H9 (cell line): ENCODE data around the gene SLC12A4. TPM values are rescaled to one million over a fixed set of nuclear protein-coding genes. Genes with fewer than 3 reads are reported as not detected.

Experiments used
- DNase-seq: peaks from one replicate; pipeline ENCODE4 v3.0.0-alpha.2; 2017
- H2AFZ ChIP-seq: one replicate; pipeline ENCODE4 v1.6.1; 2013; ENCODE audit warnings: mild to moderate bottlenecking, low read length, control low read depth, moderate library complexity
- H2AK5ac ChIP-seq: 2 replicates; pipeline ENCODE4 v1.6.1; 2013; ENCODE audit warnings: low read length, control low read depth, mixed read lengths; ENCODE audit not compliant: insufficient read length
- H2BK120ac ChIP-seq: one replicate; pipeline ENCODE4 v1.6.1; 2013; ENCODE audit warnings: low read depth, mild to moderate bottlenecking, low read length, control low read depth, inconsistent platforms; ENCODE audit not compliant: poor library complexity, severe bottlenecking
- H2BK12ac ChIP-seq: 2 replicates; pipeline ENCODE4 v1.6.1; 2013; ENCODE audit warnings: low read length, control low read depth, mixed read lengths, low read depth; ENCODE audit not compliant: insufficient read length
- H2BK15ac ChIP-seq: 2 replicates; pipeline ENCODE4 v1.6.1; 2013; ENCODE audit warnings: low read depth, low read length, control low read depth
- H2BK20ac ChIP-seq: one replicate; pipeline ENCODE4 v1.6.1; 2013; ENCODE audit warnings: low read depth, mild to moderate bottlenecking, low read length, control low read depth, inconsistent platforms; ENCODE audit not compliant: poor library complexity, severe bottlenecking
- H2BK5ac ChIP-seq: 2 replicates; pipeline ENCODE4 v1.6.1; 2013; ENCODE audit warnings: low read length, control low read depth, mixed read lengths; ENCODE audit not compliant: insufficient read length
- H3K14ac ChIP-seq: 2 replicates; pipeline ENCODE4 v1.6.1; 2013; ENCODE audit warnings: low read length, control low read depth; ENCODE audit not compliant: insufficient read depth
- H3K18ac ChIP-seq: 2 replicates; pipeline ENCODE4 v1.6.1; 2013; ENCODE audit warnings: low read depth, mild to moderate bottlenecking, mixed read lengths, low read length, control low read depth; ENCODE audit not compliant: insufficient read length
- H3K23ac ChIP-seq: 2 replicates; pipeline ENCODE4 v1.6.1; 2013; ENCODE audit warnings: low read length, control low read depth, mixed read lengths, low read depth; ENCODE audit not compliant: insufficient read length
- H3K23me2 ChIP-seq: 2 replicates; pipeline ENCODE4 v1.6.1; 2013; ENCODE audit warnings: low read depth, mild to moderate bottlenecking, mixed read lengths, low read length, control low read depth; ENCODE audit not compliant: insufficient read length, poor library complexity, severe bottlenecking
- H3K27ac ChIP-seq: 2 replicates; pipeline ENCODE4 v1.5.1; 2013; ENCODE audit warnings: low read length, control low read depth, mixed read lengths, low read depth; ENCODE audit not compliant: insufficient read length
- H3K27me3 ChIP-seq: 2 replicates; pipeline ENCODE4 v1.6.1; 2013; ENCODE audit warnings: low read length, control low read depth, inconsistent platforms; ENCODE audit not compliant: insufficient read depth
- H3K4ac ChIP-seq: 2 replicates; pipeline ENCODE4 v1.6.1; 2013; ENCODE audit warnings: low read depth, mild to moderate bottlenecking, control low read depth, inconsistent platforms, low read length, moderate library complexity
- H3K4me1 ChIP-seq: 2 replicates; pipeline ENCODE4 v1.6.1; 2013; ENCODE audit warnings: low read length, control low read depth, inconsistent platforms; ENCODE audit not compliant: insufficient read depth
- H3K4me2 ChIP-seq: 2 replicates; pipeline ENCODE4 v1.6.1; 2013; ENCODE audit warnings: low read length, control low read depth, mixed read lengths; ENCODE audit not compliant: insufficient read length, insufficient read depth
- H3K56ac ChIP-seq: 2 replicates; pipeline ENCODE4 v1.6.1; 2013; ENCODE audit warnings: low read depth, mild to moderate bottlenecking, mixed read lengths, low read length, control low read depth; ENCODE audit not compliant: insufficient read length
- H3K79me1 ChIP-seq: 2 replicates; pipeline ENCODE4 v1.6.1; 2013; ENCODE audit warnings: low read depth, mild to moderate bottlenecking, moderate library complexity, low read length, control low read depth, inconsistent platforms; ENCODE audit not compliant: insufficient read depth, poor library complexity, severe bottlenecking
- H3K79me2 ChIP-seq: 2 replicates; pipeline ENCODE4 v1.6.1; 2013; ENCODE audit warnings: low read length, control low read depth, inconsistent platforms; ENCODE audit not compliant: insufficient read depth
- H3K9ac ChIP-seq: 2 replicates; pipeline ENCODE4 v1.6.1; 2013; ENCODE audit warnings: low read length, control low read depth, mixed read lengths; ENCODE audit not compliant: insufficient read length; ENCODE audit errors: extremely low read depth
- H3K9me3 ChIP-seq: one replicate; pipeline ENCODE4 v1.6.1; 2013; ENCODE audit warnings: low read depth, low read length, inconsistent platforms; ENCODE audit not compliant: control insufficient read depth
- H3T11ph ChIP-seq: one replicate; pipeline ENCODE4 v1.6.1; 2013; ENCODE audit warnings: mild to moderate bottlenecking, low read length, control low read depth, inconsistent platforms
- H4K20me1 ChIP-seq: one replicate; pipeline ENCODE4 v1.6.1; 2013; ENCODE audit not compliant: control insufficient read depth, insufficient read length, insufficient read depth
- H4K5ac ChIP-seq: 2 replicates; pipeline ENCODE4 v1.6.1; 2013; ENCODE audit warnings: low read depth, mild to moderate bottlenecking, mixed read lengths, low read length, control low read depth; ENCODE audit not compliant: insufficient read length
- H4K8ac ChIP-seq: replicated peaks from 2 replicates; pipeline ENCODE4 v1.6.1; 2013; ENCODE audit warnings: low read length, control low read depth, mixed read lengths, low read depth; ENCODE audit not compliant: insufficient read length
- H4K91ac ChIP-seq: 2 replicates; pipeline ENCODE4 v1.6.1; 2013; ENCODE audit warnings: low read depth, mild to moderate bottlenecking, moderate library complexity, mixed read lengths, low read length, control low read depth; ENCODE audit not compliant: insufficient read length
- H3K27ac Mint-ChIP-seq, 3 experiments: 2 replicates in 2 of 3; 3 replicates in 1 of 3; pipeline ENCODE4 v1.8.0; 2020 to 2021; ENCODE audit warnings: mixed read lengths in 3 of 3, mild to moderate bottlenecking in 1 of 3, moderate library complexity in 1 of 3
- H3K27me3 Mint-ChIP-seq: 2 replicates; pipeline ENCODE4 v1.8.0; 2021; ENCODE audit warnings: low read depth, mild to moderate bottlenecking, moderate library complexity, mixed read lengths
- H3K36me3 Mint-ChIP-seq, 3 experiments: 2 replicates in 2 of 3; 3 replicates in 1 of 3; pipeline ENCODE4 v1.8.0; 2020 to 2021; ENCODE audit warnings: low read depth in 3 of 3, mixed read lengths in 3 of 3; ENCODE audit not compliant: insufficient read depth in 1 of 3
- H3K4me1 Mint-ChIP-seq, 2 experiments: 2 replicates each; pipeline ENCODE4 v1.8.0; 2020; ENCODE audit warnings: mixed read lengths in 2 of 2
- H3K4me3 Mint-ChIP-seq, 2 experiments: 2 replicates in 1 of 2; 3 replicates in 1 of 2; pipeline ENCODE4 v1.8.0; 2020 to 2021; ENCODE audit warnings: mild to moderate bottlenecking in 2 of 2, mixed read lengths in 2 of 2, moderate library complexity in 1 of 2
- H3K9me3 Mint-ChIP-seq, 2 experiments: 2 replicates in 1 of 2; 3 replicates in 1 of 2; pipeline ENCODE4 v1.8.0; 2020; ENCODE audit warnings: mild to moderate bottlenecking in 2 of 2, mixed read lengths in 2 of 2, moderate library complexity in 1 of 2
- CTCF ChIP-seq: fragments of 200-600 bp; sonication (generic); conservative IDR thresholded peaks from 3 replicates; pipeline ENCODE4 v1.8.0; 2021; ENCODE audit warnings: antibody characterized with exemption, mild to moderate bottlenecking
- WGBS: extraction: QIAGEN DNeasy Blood & Tissue Kit; methylation state at CpG from one replicate; pipeline ENCODE4 v1.1.7; 2013; ENCODE audit warnings: missing lambda C conversion rate, low lambda C conversion rate, mixed read lengths; ENCODE audit not compliant: insufficient read length; ENCODE audit errors: extremely low coverage; 5-methylcytosine and 5-hydroxymethylcytosine counted together
- total RNA-seq: library from RNA; stranded (reverse); gene quantifications from 2 replicates; pipeline ENCODE4 v1.2.1, GENCODE V29; 2021

Gene SLC12A4
- total RNA-seq, 1 experiment from 2014 or later = 46.7 TPM

- no peak overlapping the region for H2BK120ac ChIP-seq
- no peak overlapping the region for H2BK12ac ChIP-seq
- no peak overlapping the region for H3K9ac ChIP-seq
- no peaks in the 10 kb centered on the region for H3K79me1 ChIP-seq
- no peak overlapping the region for H4K91ac ChIP-seq
- H4K8ac ChIP-seq = no peak overlapping the region
- no peak overlapping the region for H3K27ac ChIP-seq
- DNase-seq = no peak
- no CpG with 5 or more reads among the region's 7 CpGs for WGBS
- H2AK5ac ChIP-seq = no peak overlapping the region
- no peak overlapping the region for H3K4me2 ChIP-seq
- no peaks in the 10 kb centered on the region for H3K79me2 ChIP-seq
- H3K36me3 Mint-ChIP-seq = peaks cover 7 to 34% (median 9%) of the 10 kb centered on the region in 3 experiments; a peak in 6 of 7 replicates
- no peaks in the 10 kb centered on the region for H3K9me3 ChIP-seq
- peak overlapping the region; percentile 41 to 69 (median 68); a peak in 6 of 7 replicates for H3K27ac Mint-ChIP-seq
- no peaks in the 10 kb centered on the region for H4K20me1 ChIP-seq
- no peak for TF ChIP-seq CTCF
- no peak overlapping the region for H3T11ph ChIP-seq
- H3K4ac ChIP-seq = no peak overlapping the region
- H3K23ac ChIP-seq = no peak overlapping the region
- no peak overlapping the region for H2AFZ ChIP-seq
- no peak overlapping the region for H3K14ac ChIP-seq
- H2BK20ac ChIP-seq = no peak overlapping the region
- H3K23me2 ChIP-seq = no peaks in the 10 kb centered on the region
- H3K56ac ChIP-seq = no peak overlapping the region
- H3K4me1 ChIP-seq = peaks cover 7% of the 10 kb centered on the region; the same call in 1 of the 2 replicates
- no peaks in the 10 kb centered on the region for H3K9me3 Mint-ChIP-seq
- peak overlapping the region in 1 of 2 experiments; percentile 62; a peak in 3 of 5 replicates for H3K4me3 Mint-ChIP-seq
- no peak overlapping the region for H4K5ac ChIP-seq
- H3K18ac ChIP-seq = no peak overlapping the region
- H2BK15ac ChIP-seq = no peak overlapping the region
- H2BK5ac ChIP-seq = no peak overlapping the region
- H3K27me3 ChIP-seq = no peaks in the 10 kb centered on the region
- H3K4me1 Mint-ChIP-seq = peaks cover 12 to 23% of the 10 kb centered on the region in 2 experiments
- no peaks in the 10 kb centered on the region; the same call in 1 of the 2 replicates for H3K27me3 Mint-ChIP-seq
Measured at GRCh38 chr16:67914758-67915495, 53.5 kb downstream of the SLC12A4 start.
